HG02798 (cell line): ENCODE measurements around the gene MACROD2.

Source experiments
- ATAC-seq: cut with Tn5 transposase; IDR thresholded peaks from one replicate; pipeline ENCODE4 v1.9.1; 2021; ENCODE audit warnings: mild to moderate bottlenecking; ENCODE audit not compliant: unreplicated experiment, poor library complexity

MACROD2 gene

DNA sequence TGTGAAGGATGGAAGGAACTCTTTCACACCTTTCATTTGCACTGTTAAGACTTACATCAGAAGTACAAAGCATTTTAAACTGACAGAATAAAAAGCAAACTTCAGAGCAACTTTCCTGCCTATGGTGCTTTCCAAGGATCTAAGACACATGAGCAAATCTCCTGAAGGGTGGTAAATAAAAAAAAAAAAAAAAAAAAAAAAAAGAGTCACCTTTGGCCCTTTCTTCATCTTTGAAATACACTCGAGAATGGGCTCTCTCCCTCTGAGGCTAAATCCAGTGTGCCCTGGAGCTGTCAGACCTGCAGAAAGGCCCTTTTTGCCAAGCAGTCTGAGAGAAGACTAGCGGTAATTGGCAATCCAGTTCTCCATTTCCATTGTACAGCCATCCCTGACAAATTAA lies 1455.9 kb downstream of the MACROD2 start:
- no peak for ATAC-seq

DNA sequence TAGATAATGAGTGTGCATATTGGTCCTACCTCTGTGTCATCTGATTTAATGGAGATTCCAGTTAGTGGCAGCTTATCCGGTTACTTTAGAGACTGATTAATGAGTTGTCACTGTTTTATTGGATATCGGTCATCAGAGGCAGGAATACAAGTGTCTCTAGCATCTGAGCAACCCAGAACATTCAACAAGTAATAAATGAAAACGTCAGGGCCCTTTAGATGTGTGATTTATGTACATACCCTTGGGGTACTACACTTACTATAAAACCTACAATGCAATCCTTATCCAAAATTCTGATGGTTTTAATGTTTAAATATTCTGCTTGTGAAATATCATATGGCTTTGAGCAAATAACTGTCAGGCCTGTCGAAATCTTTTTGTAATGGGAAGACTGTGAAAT lies 1460.0 kb downstream of the MACROD2 start:
- ATAC-seq, result no peak

DNA sequence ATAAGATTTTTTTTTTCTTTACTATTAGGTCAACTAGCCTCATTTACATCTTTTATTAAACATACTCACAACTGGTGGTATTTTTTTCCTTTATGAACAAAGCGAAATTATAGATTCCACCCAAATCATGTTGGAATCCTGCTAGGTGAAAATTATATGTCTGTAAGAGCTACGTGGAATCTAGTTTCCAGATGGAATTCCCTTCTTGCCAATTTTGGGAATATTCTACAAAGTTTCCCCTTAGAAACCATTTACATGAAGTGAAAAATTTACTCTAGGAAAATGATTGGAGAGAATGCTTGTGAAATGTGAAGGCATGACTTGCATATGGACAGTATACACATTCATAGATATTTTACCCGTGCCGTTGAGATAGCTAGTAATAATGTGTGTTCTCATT lies 1466.6 kb downstream of the MACROD2 start:
- no peak for ATAC-seq

DNA sequence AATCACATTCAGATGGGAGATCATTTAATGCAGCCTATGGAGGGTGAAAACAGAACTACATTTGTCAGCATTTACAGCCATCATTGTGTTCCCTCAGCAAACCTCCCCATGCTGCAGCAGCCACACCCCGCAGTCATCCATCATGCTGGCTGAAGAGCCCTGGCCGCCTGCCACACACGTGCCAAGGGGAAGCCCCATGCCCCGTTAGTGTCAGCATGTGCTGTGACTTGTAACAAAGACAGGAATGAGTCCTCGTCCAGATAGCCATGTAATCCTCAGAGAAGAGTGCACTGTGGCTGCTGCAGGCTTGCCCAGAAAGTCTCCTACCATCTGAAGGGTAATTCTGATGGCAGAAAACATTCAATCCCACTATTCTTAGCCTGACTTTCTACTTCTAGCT lies 1480.2 kb downstream of the MACROD2 start:
- ATAC-seq, result no peak

DNA sequence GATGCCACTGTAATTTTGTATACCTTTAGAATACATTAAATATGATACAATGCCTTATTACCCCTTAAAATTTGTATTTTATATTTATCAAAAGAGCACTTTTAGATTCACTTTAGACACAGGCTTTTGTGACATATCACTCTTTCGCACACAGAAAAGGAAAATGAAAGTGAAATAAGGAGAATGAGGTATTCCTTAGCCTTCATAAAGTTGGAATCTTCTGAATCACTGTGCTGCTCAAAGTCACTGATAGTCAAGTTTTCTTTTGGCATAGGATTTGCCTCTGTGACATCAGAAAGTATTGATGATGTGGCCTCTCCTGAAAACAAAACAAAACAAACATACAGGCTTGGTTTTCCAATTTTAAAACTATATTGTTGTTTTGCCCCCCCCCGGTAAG lies 1480.9 kb downstream of the MACROD2 start:
- no peak for ATAC-seq

DNA sequence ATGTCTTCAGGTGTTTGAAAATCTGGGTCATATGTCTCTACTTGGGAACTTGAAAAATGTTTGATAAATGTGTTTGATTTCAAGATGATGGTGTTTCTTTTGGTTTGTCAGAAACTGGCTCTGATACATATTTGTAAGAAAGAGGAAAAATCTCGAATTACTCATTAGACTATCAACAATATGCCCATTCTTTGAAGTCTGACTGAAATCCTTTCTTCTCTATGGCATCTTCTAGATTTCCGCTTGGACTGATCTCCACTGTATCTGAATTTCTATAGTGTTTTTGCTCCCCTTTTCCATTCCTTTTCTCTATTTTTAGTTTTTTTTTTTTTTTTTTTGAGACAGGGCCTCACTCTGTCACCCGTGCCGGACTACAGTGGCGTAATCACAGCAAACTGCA lies 1481.5 kb downstream of the MACROD2 start:
- ATAC-seq, result no peak

DNA sequence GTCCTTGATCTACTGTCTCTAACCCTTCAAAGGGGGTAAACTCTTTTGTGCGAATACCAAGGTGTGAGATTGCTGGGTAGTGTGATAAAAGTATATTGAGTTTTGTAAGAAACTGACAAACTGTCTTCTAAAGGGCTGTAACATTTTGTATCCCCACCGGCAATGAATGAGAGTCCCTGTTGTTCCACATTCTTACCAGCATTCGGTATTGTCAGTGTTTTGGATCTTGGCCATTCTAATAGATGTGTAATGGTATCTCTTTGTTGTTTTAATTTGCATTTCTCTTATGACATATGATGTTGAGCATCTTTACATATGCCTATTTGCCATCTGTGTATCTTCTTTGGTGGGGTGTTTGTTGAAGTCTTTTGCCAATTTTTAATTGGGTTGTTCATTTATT lies 1487.2 kb downstream of the MACROD2 start:
- ATAC-seq, result no peak

DNA sequence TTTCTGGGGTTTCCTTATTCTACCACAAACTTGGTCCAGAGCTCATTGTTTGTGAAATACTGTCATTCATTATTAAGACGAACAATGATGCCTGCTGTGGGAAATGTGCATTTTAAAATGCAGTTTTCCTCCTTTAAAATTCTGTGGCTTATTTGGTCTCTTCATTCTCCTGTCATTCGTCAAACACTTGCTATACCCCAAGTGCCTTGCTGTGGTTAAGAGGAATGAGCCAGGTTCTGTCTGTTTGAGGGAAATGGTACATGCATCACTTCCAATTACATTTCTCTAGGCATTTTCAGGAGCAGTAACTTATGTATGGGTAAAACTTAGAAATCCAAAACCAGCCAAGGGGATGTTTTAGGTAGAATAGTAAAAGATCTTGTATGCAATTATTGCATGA lies 1490.2 kb downstream of the MACROD2 start:
- no peak for ATAC-seq

DNA sequence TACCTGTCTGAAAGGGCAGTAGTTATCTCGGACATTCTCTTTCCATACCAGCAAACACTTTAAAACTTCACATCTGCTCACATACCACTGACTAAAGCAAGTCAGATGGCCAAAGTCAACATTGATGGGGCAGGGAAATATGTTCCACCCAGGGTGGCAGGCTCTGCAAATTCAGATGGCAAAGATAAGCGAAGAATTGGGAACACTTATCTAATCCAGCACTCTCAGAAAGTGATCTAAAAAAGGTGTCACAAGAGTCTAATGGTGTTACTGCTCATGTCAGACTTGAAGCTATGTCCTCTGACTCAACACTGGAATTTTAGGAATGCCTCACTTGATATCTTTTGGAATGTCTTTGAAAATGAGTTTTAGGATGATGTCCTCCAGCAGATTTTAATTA lies 1491.7 kb downstream of the MACROD2 start:
- ATAC-seq, result no peak

DNA sequence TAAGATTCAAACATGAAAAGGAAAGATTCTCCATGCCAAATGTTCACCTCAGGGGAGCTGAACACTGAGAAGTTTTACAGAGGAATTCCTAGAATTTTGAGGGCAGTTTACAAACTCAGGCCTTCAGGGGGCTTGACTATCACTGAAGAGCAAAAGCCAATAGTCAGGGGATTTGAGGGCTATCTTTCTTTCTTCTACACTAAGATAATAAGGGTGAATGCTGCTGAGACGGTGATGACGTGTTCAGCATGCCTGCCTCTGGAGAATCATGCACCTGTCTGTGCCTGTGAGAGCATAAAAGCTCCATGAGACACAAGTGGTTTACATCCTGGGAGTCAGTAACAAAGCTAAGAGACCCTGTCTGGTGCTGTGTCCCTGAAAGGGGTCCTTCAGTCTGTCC lies 1492.4 kb downstream of the MACROD2 start:
- ATAC-seq, result no peak

DNA sequence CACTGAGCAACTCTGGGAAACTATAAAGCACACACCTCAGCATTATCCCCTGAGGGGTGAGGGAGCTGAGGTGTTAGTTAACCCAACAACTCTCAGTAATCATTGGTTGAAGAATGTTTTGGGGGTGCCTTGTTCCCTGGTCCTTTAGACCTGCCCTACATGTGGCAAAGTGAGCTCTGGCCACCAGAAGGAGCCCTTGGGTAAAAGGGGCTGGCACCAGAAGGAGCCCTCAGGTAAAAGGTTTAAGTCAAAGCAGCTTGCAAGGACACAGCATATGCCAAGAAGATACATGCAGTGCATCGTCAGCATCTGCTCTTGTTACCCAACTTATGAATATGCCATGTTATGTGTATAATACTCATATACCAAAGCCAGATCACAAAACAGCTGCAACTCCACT lies 1496.3 kb downstream of the MACROD2 start:
- ATAC-seq, result no peak

DNA sequence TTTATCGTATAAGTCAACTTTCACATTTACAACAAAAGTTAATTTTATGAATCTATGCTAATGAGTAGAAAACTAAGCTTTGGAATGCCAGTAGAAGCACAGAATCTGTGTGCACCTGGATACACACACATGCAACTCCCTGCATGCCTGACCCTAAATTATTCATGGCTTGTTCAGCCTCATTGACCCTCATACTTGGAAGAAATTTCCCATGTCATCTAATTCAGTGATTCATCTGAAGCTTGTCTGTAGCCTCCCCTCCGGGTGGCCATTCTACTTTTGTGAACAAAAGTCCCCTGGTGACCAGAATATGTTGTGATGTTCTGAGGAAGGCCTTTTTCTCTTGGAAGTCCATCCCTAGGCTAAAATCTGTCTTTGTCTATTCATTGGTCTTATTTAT lies 1499.5 kb downstream of the MACROD2 start:
- no peak for ATAC-seq

DNA sequence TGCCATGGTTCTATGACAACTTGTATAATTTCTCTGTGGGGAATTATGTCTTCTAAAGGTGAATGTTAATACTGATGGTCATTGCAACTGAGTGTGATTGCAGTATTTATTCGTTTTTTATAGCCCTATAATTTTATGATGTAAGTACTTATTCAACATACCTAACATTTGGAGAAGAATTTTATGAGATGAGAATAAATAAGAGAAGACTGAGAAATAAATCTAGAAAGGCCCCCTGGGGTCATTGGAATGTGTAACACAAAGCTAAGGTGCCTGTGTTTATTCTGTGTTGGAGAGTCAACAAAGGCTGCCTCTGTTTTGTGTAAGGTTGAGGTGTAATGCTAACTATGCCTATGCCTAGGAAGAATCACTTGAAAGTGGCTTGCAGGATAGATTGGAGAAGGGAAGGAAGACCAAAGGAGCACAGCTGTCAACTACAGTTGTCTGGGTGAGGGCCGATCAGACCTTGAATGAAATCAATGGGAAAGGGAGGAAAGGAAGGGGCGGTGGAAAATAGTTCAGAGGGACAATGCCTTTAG lies 1501.3 kb downstream of the MACROD2 start:
- ATAC-seq, result no peak

DNA sequence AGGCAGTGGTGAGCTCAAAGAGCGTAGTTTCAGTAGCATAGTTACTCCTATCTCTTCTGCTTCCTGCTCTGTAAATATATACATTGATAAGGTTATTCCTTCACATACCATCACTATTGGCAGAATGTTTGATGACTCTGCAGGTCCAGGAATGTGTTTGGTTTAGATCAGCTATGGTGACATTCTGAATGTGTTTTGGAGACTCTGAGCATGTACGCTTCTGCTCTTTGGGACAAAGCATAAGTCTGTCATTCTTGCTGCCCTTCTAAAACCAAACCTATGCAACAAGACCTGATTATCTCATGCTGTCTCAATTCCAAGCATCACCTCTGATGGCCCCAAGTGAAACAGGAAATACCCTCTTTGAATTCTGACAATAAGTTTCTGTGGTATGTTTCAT lies 1503.6 kb downstream of the MACROD2 start:
- no peak for ATAC-seq

DNA sequence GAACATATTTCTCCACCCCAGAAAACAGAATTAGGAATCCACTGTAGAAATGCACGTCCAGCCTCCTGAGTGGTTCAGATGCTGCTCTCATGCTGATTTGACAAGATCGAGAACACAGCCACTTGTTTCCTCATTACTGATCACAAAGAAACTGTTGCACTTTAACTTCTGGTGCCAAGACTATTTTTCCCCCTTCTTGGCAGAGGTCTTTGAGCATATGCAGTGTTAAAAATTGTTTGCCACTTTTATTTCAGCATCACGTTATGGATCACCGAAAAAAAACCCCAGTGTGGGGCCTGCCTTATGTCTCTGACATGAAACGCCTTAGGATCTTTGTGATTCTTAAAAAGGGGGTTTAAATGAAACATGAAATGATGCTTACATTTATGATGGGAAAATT lies 1511.0 kb downstream of the MACROD2 start:
- no peak for ATAC-seq

DNA sequence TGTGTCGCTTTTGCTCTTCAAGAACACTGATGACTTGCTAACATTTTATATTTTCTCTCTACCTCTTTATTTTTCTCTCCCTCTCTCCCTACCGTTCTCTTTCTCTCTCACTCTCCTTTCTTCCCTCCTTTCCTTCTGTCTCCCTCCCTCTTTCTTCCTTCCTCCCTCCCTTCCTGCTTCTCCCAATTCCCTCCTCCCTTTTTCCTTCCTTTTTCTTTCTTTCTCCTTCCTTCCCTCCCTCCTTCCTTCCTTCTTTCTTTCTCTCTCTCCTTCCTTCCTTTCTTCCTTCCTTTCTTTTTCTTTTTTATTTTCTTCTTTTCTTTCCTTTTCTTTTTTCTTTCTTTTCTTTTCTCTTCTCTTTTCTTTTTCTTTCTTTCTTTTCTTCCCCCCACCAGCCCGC lies 1511.8 kb downstream of the MACROD2 start:
- no peak for ATAC-seq

DNA sequence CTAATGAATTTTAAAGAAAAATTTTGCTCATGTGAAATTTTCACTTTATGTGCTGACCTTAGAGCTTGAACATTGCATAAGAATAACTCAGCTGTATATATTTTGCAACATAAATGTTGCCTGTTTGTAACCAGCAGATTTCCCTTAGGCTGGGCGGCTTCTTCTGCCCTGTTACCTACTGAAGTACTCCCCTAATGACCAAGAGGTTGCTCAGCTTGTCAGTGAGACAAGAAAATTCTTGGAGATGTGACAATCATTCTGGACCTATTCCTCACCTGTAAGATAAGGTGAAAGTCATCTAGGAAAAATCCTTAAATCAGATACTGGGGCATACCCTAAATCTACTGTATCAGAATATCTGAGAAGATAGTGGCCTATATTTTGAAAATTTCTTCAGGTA lies 1516.2 kb downstream of the MACROD2 start:
- ATAC-seq, result no peak

DNA sequence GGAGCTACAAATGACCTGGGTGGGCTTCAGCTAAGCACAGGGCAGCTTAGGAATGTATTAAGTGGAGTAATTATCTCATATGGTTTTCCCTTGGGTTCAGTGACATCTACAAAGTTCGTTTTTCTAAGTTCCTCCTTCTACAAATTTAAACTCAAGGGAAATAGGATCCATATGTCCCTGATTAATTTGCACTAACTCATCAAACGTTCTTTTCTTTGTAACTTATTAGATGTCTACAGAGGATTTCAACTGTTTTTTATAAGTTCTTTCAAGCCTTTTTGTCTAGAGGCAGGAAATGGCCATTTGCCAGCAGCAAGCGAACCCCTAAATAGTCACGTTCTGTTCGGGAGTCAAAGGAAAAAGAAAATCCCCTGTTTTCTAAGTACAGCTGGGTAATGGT lies 1517.6 kb downstream of the MACROD2 start:
- ATAC-seq, result no peak

DNA sequence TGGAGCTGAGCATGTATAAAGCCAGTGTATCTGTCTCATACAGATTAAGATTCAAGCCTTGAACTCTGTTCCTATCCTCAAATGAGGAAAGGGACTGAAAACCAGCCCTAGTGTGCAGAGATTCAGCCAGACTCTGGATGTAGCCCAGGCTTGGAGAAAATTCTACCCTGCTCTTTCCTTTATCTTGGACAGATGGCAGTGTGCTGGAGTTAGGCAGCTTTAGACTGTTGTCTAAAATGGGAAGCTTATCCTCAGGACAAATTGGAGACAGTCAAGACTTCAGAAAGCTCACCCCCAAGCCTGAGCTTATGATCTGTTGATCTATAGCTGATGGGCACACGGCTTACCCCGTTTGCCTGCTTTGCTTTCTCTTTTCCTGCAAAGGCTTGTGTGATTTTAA lies 1520.4 kb downstream of the MACROD2 start:
- no peak for ATAC-seq

DNA sequence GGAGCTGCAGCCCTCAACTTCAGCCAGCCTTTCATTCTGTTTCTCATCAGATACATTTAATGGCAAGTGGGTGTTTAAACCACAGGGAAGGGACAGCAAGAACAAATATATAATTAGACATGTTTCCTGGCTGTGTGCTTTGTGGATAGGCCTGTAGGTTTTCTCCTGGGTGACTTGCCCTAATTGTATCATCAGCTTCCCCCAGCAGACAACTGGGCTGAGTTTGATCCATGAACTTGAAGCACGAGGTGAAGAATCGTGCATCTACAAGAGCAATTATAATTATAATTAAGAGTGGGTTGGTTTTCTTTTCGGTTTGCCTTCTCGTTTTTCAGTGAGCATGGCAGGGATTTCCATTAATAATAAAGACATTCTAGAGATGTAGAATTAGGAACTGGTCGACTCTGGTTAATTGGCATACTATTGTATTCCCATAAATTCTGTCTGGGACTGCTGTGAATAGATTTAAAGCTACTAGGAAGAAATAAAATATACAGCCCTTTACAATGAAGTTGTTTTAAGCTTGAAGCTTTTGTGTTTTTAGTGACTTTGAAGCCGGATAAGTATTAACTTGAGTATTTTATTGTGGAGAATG lies 1525.7 kb downstream of the MACROD2 start:
- ATAC-seq, result no peak

DNA sequence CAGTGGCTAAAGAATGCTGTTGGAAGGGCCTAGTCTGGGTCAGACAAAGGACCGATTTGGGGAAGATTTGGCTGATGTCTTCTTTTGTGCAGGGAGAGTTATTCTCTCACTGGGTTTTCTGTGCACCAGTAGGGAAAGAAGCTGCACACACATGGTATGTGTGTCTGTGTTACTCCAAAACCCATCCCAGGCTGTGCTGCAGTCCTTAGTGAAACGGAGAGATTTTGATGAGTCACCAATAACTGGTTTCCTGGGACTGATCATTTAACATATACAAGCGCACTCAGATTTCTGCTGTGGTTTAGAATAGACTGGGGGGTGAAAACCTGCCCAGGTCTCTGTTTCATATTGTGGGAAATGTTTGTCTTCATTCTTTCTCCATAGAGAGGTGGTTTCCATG lies 1528.1 kb downstream of the MACROD2 start:
- ATAC-seq, result no peak

DNA sequence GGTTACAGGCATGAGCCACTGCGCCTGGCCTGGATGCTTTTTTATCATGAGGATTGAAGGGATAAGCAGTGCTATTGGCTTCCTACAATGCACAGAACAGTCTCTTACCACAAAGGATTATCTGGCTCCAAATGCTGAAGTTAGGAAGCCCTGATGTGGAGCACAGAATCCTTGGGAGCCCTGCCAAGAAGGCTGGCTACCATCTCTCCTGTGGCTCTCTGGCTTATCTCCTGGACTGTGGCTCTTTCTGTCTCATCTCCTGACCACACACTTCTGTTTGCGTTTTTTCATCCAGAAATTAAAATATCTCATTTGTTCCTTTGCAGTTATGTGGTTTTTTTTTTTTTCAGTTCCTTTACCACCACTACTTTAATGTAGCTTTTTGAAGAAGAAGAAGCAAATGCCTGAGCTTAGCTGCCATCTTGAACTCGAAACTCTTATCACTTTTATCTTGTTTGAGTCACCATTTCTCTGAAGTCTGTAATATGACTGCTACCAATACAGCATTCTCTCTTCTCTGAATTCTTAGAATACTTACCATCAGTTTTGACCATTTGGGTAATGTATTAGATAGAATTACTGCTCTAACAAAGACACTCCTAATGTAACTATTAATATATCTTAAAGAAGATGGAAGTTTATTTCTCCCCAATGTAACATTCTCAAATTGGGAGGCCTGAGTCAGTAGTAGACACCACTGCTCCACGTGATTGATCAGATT lies 1533.2 kb downstream of the MACROD2 start:
- no peak for ATAC-seq
